HG03460 (cell line): ENCODE data around the gene TMPRSS7.

ENCODE experiments used
- ATAC-seq: cut with Tn5 transposase; IDR thresholded peaks from one replicate; pipeline ENCODE4 v1.9.1; 2021; ENCODE audit not compliant: unreplicated experiment

TMPRSS7 gene

GRCh38 chr3:112126511-112126911 is 92.0 kb downstream of the TMPRSS7 start:
- ATAC-seq: no peak

- no peak for ATAC-seq
Measured at GRCh38 chr3:112127522-112128494, 93.3 kb downstream of the TMPRSS7 start.

- peak; percentile 48 for ATAC-seq
Measured at GRCh38 chr3:112128843-112129727, 94.5 kb downstream of the TMPRSS7 start.

- ATAC-seq: no peak
Measured at GRCh38 chr3:112129925-112130637, 95.5 kb downstream of the TMPRSS7 start.

GRCh38 chr3:112130638-112130993 is 96.1 kb downstream of the TMPRSS7 start:
- ATAC-seq: no peak
